OCI-LY3 (cell line): Measurements from ENCODE around the gene FAM8A1.

ENCODE experiments used
- H2AFZ ChIP-seq: fragments of 200-600, 300-600 bp; shearing (Covaris generic); 2 replicates; pipeline ENCODE4 v1.6.0; 2014; ENCODE audit warnings: antibody characterized with exemption, low read depth, low read length
- H3K27ac ChIP-seq: fragments of 200-600, 300-600 bp; sonication (generic); 2 replicates; pipeline ENCODE4 v1.5.1; 2014; ENCODE audit warnings: mild to moderate bottlenecking, low read length, moderate library complexity, mixed read lengths
- H3K27me3 ChIP-seq: fragments of 200-600, 300-600 bp; sonication (generic); 2 replicates; pipeline ENCODE4 v1.6.1; 2014; ENCODE audit warnings: low read depth, low read length, mixed read lengths
- H3K36me3 ChIP-seq: fragments of 200-600, 300-600 bp; sonication (generic); replicated peaks from 2 replicates; pipeline ENCODE3; 2014; ENCODE audit warnings: low read depth, low read length, mixed read lengths
- H3K4me1 ChIP-seq: fragments of 300-600, 200-600 bp; sonication (generic); 2 replicates; pipeline ENCODE4 v1.6.1; 2014; ENCODE audit warnings: low read length, mixed read lengths
- H3K4me2 ChIP-seq: fragments of 200-600, 300-600 bp; sonication (generic); 2 replicates; pipeline ENCODE4 v1.6.1; 2014; ENCODE audit warnings: low read length, mixed read lengths
- H3K4me3 ChIP-seq: fragments of 300-600, 200-600 bp; sonication (generic); 2 replicates; pipeline ENCODE4 v1.5.1; 2014; ENCODE audit warnings: antibody characterized with exemption, mild to moderate bottlenecking, low read length, moderate library complexity
- H3K79me2 ChIP-seq: fragments of 300-600, 200-600 bp; shearing (Covaris generic); 2 replicates; pipeline ENCODE4 v1.6.1; 2014; ENCODE audit warnings: mild to moderate bottlenecking, low read length, mixed read lengths
- H3K9ac ChIP-seq: fragments of 300-600, 200-600 bp; shearing (Covaris generic); 2 replicates; pipeline ENCODE4 v1.6.0; 2014; ENCODE audit warnings: mild to moderate bottlenecking, low read length, moderate library complexity
- H3K9me3 ChIP-seq: fragments of 200-600, 300-600 bp; shearing (Covaris generic); 2 replicates; pipeline ENCODE4 v1.6.1; 2014; ENCODE audit warnings: low read length, mixed read lengths; ENCODE audit not compliant: insufficient read depth
- H4K20me1 ChIP-seq: fragments of 200-600, 300-600 bp; sonication (generic); 2 replicates; pipeline ENCODE4 v1.6.1; 2016; ENCODE audit warnings: low read length, mixed read lengths; ENCODE audit not compliant: insufficient read depth
- EZH2phosphoT487 ChIP-seq: fragments of 200-600 bp; shearing (Covaris generic); IDR thresholded peaks from 2 replicates; pipeline ENCODE4 v1.6.1; 2018; ENCODE audit warnings: antibody characterized with exemption, mixed run types, low read depth
- TF ChIP-seq, protein P1 (sequence below): fragments of 200-600, 300-600 bp; sonication (generic); IDR thresholded peaks from 2 replicates; pipeline ENCODE4 v1.5.1; 2014; ENCODE audit warnings: antibody characterized with exemption, low read length, low read depth

FAM8A1 gene

DNA sequence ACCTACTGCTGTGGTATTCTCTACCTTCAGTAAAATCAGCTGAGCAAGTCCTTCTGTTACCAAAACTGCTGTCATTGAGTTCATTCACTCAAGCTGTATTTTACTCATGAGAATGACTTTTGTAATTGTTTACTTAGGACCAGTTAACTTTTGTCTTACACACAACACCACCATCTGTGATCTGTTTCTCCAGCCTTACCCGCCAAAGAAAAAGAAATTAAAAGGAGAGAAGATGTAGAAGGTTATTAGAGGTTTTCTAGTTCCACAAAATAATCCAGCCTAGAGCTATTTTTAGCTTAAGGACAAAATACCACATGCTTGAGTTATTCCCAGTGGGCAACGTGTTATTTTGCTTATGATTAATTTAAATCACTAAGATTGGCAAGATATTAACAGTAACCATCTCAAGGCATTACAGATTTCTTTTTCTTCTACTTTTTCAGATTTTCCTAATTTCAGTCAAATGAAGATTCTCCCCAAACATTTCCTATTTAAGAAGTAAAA is 38.2 kb downstream of the FAM8A1 start:
- H3K4me2 ChIP-seq: no peak overlapping the region
- no peaks in the 10 kb centered on the region for H3K9me3 ChIP-seq
- H3K4me3 ChIP-seq: no peak overlapping the region
- no peak for TF ChIP-seq EZH2phosphoT487
- TF ChIP-seq, protein P1, sequence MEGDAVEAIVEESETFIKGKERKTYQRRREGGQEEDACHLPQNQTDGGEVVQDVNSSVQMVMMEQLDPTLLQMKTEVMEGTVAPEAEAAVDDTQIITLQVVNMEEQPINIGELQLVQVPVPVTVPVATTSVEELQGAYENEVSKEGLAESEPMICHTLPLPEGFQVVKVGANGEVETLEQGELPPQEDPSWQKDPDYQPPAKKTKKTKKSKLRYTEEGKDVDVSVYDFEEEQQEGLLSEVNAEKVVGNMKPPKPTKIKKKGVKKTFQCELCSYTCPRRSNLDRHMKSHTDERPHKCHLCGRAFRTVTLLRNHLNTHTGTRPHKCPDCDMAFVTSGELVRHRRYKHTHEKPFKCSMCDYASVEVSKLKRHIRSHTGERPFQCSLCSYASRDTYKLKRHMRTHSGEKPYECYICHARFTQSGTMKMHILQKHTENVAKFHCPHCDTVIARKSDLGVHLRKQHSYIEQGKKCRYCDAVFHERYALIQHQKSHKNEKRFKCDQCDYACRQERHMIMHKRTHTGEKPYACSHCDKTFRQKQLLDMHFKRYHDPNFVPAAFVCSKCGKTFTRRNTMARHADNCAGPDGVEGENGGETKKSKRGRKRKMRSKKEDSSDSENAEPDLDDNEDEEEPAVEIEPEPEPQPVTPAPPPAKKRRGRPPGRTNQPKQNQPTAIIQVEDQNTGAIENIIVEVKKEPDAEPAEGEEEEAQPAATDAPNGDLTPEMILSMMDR: no peak
- H2AFZ ChIP-seq: no peak overlapping the region
- peaks cover 59% of the 10 kb centered on the region for H3K36me3 ChIP-seq
- no peaks in the 10 kb centered on the region for H3K27me3 ChIP-seq
- H4K20me1 ChIP-seq: peaks cover 17% of the 10 kb centered on the region
- H3K4me1 ChIP-seq: no peaks in the 10 kb centered on the region
- H3K79me2 ChIP-seq: peaks cover 84% of the 10 kb centered on the region
- H3K27ac ChIP-seq: no peak overlapping the region
- no peak overlapping the region for H3K9ac ChIP-seq

DNA sequence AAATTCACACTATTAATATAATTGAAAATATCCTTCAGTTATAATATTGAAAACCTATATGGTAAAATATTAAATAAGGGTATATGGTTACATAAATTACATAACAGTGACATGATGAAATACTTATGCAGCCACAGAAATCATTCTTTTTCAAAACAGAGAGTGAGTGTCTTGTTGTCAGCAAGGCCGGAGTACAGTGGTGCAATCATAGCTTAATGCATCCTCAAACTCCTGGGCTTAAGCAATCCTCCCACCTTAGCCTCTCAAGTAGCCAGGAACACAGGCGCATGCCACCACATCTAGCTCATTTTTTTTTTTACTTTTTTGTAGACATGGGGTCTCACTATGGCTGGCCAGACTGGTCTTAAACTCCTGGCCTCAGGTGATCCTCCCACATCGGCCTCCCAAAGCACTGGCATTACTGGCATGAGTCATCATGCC is 40.4 kb downstream of the FAM8A1 start:
- Histone ChIP-seq H3K9me3 (no peaks in the 10 kb centered on the region), H3K79me2 (peaks cover 70% of the 10 kb centered on the region), H3K27ac (no peak overlapping the region), H2AFZ (no peak overlapping the region), H4K20me1 (0 out of 2 replicates have a peak, but pooled peaks cover 3% of the 10 kb centered on the region), H3K9ac (no peak overlapping the region), H3K4me2 (no peak overlapping the region), H3K4me1 (no peaks in the 10 kb centered on the region), H3K4me3 (no peak overlapping the region), H3K27me3 (no peaks in the 10 kb centered on the region), H3K36me3 (peaks cover 67% of the 10 kb centered on the region)
- TF ChIP-seq, protein P1: no peak
- TF ChIP-seq EZH2phosphoT487: no peak

DNA sequence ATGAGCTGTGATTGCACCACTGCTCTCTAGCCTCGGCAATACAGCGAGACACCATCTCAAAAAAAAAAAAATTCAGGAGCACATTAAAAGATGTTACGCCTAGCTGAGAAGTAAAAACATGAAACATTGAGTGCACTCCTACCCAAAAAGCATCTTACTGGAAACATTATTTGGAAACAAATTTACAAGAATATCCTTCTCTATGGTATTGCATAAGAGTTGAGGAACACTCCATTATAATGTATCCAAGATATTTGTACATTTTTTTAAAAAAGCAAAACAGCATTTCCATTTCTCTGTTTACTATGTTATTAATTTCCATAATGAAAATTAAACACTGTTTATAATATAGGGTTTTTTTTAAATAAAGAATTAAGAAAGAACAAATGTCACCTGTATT is 48.6 kb downstream of the FAM8A1 start:
- H3K36me3 ChIP-seq: peaks cover 35% of the 10 kb centered on the region
- no peak for TF ChIP-seq EZH2phosphoT487
- TF ChIP-seq, protein P1: no peak
- H3K4me2 ChIP-seq: no peak overlapping the region
- peaks cover 14% of the 10 kb centered on the region for H3K4me1 ChIP-seq
- no peaks in the 10 kb centered on the region for H3K27me3 ChIP-seq
- no peak overlapping the region for H3K27ac ChIP-seq
- peaks cover 47% of the 10 kb centered on the region for H3K79me2 ChIP-seq
- no peaks in the 10 kb centered on the region for H4K20me1 ChIP-seq
- no peak overlapping the region for H2AFZ ChIP-seq
- no peak overlapping the region for H3K4me3 ChIP-seq
- no peak overlapping the region for H3K9ac ChIP-seq
- no peaks in the 10 kb centered on the region for H3K9me3 ChIP-seq

DNA sequence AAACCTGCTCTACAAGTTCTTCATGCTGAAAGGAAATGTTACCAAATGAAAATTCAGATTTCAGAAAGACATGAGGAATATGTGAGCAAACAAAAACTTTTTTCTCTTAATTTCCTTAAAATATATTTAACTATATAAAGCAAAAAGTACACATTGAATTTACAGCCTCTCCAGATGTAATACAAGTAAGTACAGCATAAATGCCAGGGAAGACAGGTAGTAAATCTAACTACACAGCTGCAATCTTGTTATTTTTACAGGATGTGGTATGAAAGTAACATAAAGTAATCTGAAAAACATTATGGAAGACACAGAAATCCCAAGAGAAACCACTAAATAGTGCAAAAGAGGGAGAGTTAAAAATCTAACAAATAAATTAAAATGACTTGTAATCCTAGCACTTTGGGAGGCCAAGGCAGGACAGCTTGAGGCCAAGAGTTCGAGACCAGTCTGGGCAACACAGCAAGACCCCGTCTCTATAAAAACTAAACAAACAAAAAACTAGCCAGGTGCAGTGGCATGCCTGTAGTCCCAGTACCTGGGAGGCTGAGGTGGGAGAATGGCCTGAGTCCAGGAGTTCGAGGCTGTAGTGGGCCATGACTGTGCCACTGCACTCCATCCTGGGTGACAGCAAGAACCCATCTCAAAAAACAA is 50.7 kb downstream of the FAM8A1 start:
- H3K4me3 ChIP-seq: no peak overlapping the region
- H3K9me3 ChIP-seq: no peaks in the 10 kb centered on the region
- H3K27me3 ChIP-seq: no peaks in the 10 kb centered on the region
- H3K9ac ChIP-seq: no peak overlapping the region
- H3K27ac ChIP-seq: no peak overlapping the region
- H4K20me1 ChIP-seq: no peaks in the 10 kb centered on the region
- peaks cover 61% of the 10 kb centered on the region for H3K79me2 ChIP-seq
- TF ChIP-seq, protein P1: no peak
- TF ChIP-seq EZH2phosphoT487: no peak
- H2AFZ ChIP-seq: no peak overlapping the region
- H3K4me1 ChIP-seq: peaks cover 14% of the 10 kb centered on the region
- H3K4me2 ChIP-seq: no peak overlapping the region
- peaks cover 28% of the 10 kb centered on the region for H3K36me3 ChIP-seq
